IPS DF 6.9 (cell line): Measurements from ENCODE around the gene GAS6.

Experiments used
- DNase-seq: peaks from one replicate; pipeline ENCODE4 v3.0.0-alpha.2; 2013; ENCODE audit warnings: low read depth, low spot score
- H3K27ac ChIP-seq: one replicate; pipeline ENCODE4 v1.5.1; 2013; ENCODE audit warnings: low read length, control low read depth
- H3K27me3 ChIP-seq: 2 replicates; pipeline ENCODE4 v1.6.1; 2013; ENCODE audit warnings: mild to moderate bottlenecking, low read length; ENCODE audit not compliant: control insufficient read depth, insufficient read depth
- H3K36me3 ChIP-seq: 2 replicates; pipeline ENCODE4 v1.6.1; 2013; ENCODE audit warnings: low read length; ENCODE audit not compliant: control insufficient read depth, insufficient read depth
- H3K4me1 ChIP-seq: 2 replicates; pipeline ENCODE4 v1.6.1; 2013; ENCODE audit warnings: low read length; ENCODE audit not compliant: control insufficient read depth, insufficient read depth
- H3K4me3 ChIP-seq: 2 replicates; pipeline ENCODE4 v1.5.1; 2013; ENCODE audit warnings: mild to moderate bottlenecking, low read length
- H3K9me3 ChIP-seq: 2 replicates; pipeline ENCODE4 v1.6.1; 2013; ENCODE audit warnings: low read length, inconsistent platforms; ENCODE audit not compliant: control insufficient read depth, insufficient read depth
- WGBS: extraction: QIAGEN DNeasy Blood & Tissue Kit; methylation state at CpG from one replicate; pipeline ENCODE4 v1.1.7; 2013; ENCODE audit warnings: mixed read lengths, missing lambda C conversion rate; ENCODE audit not compliant: insufficient read length, insufficient coverage; 5-methylcytosine and 5-hydroxymethylcytosine counted together

GAS6 gene

DNA sequence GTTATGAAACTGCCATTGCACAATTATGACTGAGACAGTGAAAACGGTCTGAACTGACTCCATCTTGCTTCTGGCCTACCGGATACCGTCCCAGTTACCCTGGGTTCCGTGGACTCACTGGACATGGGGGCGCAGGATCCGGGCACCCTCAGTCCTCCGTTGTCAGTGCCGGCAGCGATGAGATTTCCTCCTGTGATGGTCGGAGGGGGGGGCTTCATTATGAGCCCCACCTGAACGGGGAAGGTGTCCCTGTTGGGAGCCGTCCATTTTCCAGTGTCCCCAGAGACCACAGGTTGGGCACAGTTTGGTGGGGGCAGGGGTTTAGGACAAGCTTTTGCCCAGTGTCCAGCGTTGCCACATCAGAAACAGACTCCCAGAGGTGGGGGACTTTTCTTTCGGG, 81.4 kb downstream of the GAS6 start:
- no peaks in the 10 kb centered on the region for H3K4me1 ChIP-seq
- H3K9me3 ChIP-seq: no peaks in the 10 kb centered on the region
- no CpG with 5 or more reads among the region's 14 CpGs for WGBS
- H3K4me3 ChIP-seq: no peak overlapping the region
- H3K27ac ChIP-seq: no peak overlapping the region
- no peaks in the 10 kb centered on the region for H3K27me3 ChIP-seq
- no peak for DNase-seq
- no peaks in the 10 kb centered on the region for H3K36me3 ChIP-seq

DNA sequence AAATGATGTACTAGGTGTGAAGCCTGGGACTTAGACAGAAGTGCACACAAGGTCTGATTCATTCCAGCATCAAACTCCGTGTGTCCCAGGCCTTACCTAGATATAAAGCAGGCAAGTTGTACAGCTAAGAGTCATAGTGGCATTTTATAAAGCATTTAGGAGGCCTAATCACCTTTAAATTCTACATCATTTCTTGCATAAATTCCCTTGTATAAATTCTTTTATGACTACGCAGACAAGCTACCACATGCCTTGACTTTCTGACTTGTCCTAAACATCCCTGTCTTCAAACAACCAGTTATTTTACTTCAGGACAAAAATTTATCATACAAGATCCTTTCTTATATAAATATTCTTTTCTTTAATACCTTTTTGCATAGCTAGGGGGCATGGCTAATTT, 82.3 kb downstream of the GAS6 start:
- no peaks in the 10 kb centered on the region for H3K4me1 ChIP-seq
- H3K27me3 ChIP-seq: no peaks in the 10 kb centered on the region
- H3K9me3 ChIP-seq: no peaks in the 10 kb centered on the region
- H3K4me3 ChIP-seq: no peak overlapping the region
- no peaks in the 10 kb centered on the region for H3K36me3 ChIP-seq
- no CpG with 5 or more reads among the region's 2 CpGs for whole genome bisulfite sequencing
- DNase-seq: no peak
- H3K27ac ChIP-seq: no peak overlapping the region

DNA sequence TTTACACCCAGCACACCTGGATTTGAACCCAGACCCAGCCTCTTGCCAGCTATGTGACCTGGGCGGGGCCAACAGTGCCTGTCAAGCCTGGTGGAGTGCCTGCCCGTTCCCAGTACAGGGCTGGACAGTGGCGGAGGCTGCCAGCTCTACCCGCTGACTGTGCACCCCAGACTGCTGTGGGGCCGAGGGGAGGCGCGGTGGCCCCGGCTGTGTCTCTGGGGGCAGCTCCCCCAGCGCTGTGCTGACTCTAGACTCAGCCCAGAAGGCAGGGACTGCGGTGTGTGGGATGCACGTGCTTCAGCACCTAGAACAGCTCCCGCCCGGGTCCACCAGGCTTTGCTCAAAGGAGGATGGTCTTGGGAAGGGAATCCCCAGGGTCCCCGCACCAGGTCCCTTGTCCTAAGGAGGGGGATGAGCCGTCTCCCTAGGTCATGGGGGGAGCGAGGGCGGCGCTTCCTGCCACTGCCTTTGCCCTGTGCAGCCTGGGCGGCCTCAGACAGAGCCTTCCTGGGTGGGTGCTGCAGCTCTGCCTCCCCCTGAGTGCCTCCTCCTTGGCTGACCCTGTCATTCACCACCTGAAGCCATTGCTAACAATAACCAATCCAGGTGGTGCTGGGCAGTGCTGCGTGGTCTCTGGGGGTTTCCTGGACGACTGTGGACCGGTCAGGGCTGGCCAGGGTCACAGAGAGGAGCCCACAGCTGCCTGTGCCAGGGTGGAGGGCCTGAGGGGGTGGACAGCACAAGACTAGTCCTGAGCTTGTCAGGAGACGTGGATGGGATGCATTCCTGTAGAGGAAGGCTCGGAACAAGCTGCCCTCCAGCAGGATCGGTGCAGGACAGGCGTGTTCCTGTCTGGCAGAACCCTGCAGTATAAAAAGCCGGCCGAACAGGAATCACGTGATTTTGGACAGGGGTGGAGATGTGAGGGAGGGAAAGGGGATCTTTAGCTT, 86.3 kb downstream of the GAS6 start:
- Histone ChIP-seq H3K27me3 (no peaks in the 10 kb centered on the region), H3K9me3 (no peaks in the 10 kb centered on the region), H3K27ac (no peak overlapping the region), H3K4me1 (no peaks in the 10 kb centered on the region), H3K4me3 (no peak overlapping the region), H3K36me3 (no peaks in the 10 kb centered on the region)
- no CpG with 5 or more reads among the region's 29 CpGs for WGBS
- DNase-seq: peak; percentile 22

DNA sequence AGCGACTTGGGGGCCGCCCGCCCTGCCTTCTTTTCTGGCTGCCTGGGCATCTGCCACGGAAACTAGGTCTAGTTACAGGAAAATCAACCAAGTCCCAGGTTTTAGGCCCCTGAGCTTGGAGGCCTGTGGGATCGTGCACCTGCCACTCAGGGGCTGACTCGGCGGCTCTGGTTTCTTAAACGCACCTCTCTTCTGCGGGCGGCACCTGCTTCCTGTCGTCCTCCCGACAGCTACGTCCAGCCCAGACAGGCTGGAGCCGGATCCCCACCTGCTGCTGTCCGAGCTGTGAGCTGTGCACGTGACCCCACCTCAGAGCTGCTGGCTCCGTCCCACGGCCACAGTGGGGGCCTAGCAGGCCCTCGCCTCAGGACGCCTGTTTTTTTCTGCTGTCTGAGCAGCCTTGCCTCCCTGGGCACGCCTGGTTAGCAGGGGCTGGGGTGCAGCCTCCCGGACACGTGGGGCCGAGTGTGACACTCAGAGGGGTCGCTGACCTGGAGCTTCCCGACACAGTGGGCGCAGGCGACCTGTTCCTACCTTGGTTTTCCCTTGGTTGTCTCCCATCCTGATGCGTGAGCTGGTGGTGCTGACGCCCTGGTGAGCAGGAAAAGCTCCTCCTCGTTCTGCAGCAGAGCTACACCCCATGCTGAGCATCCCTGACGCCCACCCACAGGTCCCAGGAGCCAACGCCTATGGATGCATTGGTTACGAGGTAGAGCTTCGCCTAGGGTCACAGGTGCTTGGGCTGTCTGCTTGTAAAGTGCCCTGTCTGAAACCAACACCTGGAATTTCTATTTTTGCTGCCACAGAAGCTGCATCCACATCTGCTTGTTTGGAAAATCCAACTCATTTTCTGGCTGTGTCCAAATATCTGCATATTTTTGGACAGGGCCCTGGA, 87.4 kb downstream of the GAS6 start:
- WGBS: no CpG with 5 or more reads among the region's 35 CpGs
- Histone ChIP-seq H3K36me3 (no peaks in the 10 kb centered on the region), H3K4me3 (no peak overlapping the region), H3K27me3 (no peaks in the 10 kb centered on the region), H3K9me3 (no peaks in the 10 kb centered on the region), H3K27ac (no peak overlapping the region), H3K4me1 (no peaks in the 10 kb centered on the region)
- no peak for DNase-seq

DNA sequence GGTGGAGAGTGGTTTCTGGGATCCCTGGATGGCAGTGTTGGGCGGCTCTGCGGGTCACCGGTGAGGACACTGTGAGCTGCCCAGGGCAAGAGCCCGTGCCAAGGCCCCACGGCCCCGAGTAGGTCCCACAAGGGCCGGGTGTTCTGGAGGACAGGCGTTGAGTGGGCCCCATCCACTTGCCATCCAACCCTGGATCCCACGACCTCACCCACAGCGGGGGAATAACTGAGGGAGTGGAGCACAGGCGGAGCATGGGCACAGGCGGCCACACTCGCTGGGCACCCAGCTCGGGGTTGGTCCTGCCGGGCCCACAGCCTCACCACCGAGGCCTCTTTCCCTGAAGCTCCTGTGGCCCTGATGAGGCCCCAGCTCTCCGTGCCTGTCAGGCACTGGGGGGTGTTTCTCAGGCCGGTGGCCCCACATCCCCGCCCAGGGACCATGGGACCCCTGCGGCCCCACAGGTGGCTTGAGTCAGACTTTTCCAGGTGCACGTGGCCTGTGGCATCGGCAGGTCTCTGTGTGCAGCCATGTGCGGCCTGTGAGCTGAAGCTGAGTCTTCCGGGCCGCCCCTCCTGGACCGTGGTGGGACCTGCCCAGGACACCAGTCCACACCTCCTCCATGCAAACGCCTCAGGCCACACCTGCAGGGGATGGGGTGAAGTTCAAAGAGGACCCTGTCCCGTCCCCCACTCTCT, 88.3 kb downstream of the GAS6 start:
- no peak for DNase-seq
- Histone ChIP-seq H3K27ac (no peak overlapping the region), H3K4me3 (no peak overlapping the region), H3K27me3 (no peaks in the 10 kb centered on the region), H3K36me3 (no peaks in the 10 kb centered on the region), H3K9me3 (no peaks in the 10 kb centered on the region), H3K4me1 (no peaks in the 10 kb centered on the region)
- no CpG with 5 or more reads among the region's 28 CpGs for WGBS

DNA sequence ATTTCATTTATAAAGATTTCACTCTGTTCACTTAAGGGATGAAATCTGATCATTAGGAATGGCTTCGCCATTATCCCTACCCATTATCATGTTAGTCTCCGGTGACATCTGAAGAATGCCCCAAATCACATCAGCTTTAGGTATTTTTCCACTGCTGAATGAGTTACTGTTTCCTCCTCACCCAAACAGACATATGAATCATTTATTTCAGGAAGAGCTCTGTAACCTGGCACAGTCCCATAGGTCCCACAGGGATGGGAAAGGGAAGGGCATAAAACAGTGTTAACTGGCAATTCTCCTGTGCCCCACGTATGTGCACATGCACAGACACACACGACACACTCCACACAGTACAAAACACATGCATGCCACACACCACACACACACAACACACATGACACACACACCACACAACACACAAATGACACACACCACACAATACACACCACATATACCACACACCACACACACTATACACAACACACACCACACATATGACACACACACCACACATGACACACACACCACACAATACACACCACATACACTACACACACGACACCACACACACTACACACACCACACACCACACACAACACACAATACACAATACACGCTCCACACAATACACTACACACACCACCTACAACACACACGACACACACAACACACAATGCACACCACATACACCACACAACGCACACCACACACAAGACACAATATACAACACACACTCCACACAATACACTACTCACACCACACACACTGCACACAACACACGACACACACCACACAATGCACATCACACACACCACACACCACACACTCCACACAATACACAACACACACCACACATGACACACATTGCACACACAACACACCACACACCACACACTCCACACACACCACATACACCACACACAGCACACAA, 89.4 kb downstream of the GAS6 start:
- DNase-seq: no peak
- 87% methylated on average over 5 of the region's 9 CpGs for WGBS

DNA sequence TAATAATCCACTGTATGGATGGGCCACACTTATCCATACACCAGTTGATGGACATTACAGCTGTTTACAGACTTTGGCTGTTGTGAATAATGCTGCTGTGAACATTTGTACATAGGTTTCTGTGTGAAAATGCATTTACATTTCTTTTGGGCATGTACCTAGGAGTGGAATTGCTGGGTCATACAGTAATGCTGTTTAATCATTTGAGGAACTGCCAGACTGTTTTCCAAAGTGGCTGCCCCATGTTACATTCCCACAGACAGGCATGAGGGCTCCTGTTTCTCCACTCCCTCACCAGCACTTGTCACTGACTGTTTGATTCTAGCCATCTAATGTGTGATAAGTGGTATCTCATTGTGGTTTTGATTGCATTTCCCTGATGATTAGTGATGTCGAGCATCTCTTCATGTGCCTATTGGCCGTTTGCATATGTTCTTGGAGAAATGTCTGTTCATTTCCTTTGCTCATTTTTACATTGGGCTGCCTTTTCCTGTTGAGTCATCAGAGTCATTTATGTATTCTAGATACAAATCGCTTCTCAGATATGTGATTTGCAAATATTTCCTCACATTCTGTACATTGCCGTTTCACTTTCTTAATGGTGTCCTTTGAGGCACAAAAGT, 92.1 kb downstream of the GAS6 start:
- WGBS: no CpG with 5 or more reads among the region's 4 CpGs
- no peak overlapping the region for H3K4me3 ChIP-seq
- H3K4me1 ChIP-seq: no peaks in the 10 kb centered on the region
- no peaks in the 10 kb centered on the region for H3K27me3 ChIP-seq
- DNase-seq: no peak
- no peak overlapping the region for H3K27ac ChIP-seq
- no peaks in the 10 kb centered on the region for H3K36me3 ChIP-seq
- no peaks in the 10 kb centered on the region for H3K9me3 ChIP-seq

More for the DNA sequence above, 89.4 kb downstream of the GAS6 start:
- Histone ChIP-seq H3K9me3 (no peaks in the 10 kb centered on the region), H3K4me1 (no peaks in the 10 kb centered on the region), H3K27me3 (no peaks in the 10 kb centered on the region), H3K4me3 (no peak overlapping the region), H3K27ac (no peak overlapping the region), H3K36me3 (no peaks in the 10 kb centered on the region)

DNA sequence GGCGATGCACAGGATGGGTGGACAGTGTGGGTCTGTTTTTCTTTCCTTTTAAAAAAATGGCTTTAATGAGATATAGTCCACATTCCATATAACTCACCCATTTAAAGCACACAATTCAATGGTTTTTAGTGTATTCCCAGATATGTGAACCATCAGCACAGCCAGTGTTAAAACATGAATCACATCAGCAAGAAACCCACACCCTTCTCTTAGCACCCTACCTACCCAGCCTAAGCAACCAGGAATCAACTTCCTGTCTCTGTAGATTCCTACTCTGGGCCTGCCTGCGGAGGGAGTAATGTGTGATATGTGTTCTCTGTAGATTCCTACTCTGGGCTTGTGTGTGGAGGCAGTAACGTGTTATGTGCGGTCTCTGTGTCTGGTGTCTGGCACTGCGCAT, 92.9 kb downstream of the GAS6 start:
- Histone ChIP-seq H3K36me3 (no peaks in the 10 kb centered on the region), H3K27ac (no peak overlapping the region), H3K4me3 (no peak overlapping the region), H3K9me3 (no peaks in the 10 kb centered on the region), H3K27me3 (no peaks in the 10 kb centered on the region), H3K4me1 (no peaks in the 10 kb centered on the region)
- no peak for DNase-seq
- WGBS: no CpG with 5 or more reads among the region's 5 CpGs
